VCaP (cell line): ENCODE data around the gene C12orf76.
"Not testable (repeated sequence)": the region's sequence is repeated elsewhere in the genome, so short reads cannot be mapped to it uniquely, and the experiment has no call there.

Experiments used
- H3K27ac ChIP-seq: fragments of 450-650 bp; 2 replicates; pipeline ENCODE4 v1.5.1; 2017
- CTCF ChIP-seq: fragments of 450-650 bp; conservative IDR thresholded peaks from 2 replicates; pipeline ENCODE4 v1.5.1; 2017; ENCODE audit warnings: mild to moderate bottlenecking, moderate library complexity

C12orf76 gene

DNA sequence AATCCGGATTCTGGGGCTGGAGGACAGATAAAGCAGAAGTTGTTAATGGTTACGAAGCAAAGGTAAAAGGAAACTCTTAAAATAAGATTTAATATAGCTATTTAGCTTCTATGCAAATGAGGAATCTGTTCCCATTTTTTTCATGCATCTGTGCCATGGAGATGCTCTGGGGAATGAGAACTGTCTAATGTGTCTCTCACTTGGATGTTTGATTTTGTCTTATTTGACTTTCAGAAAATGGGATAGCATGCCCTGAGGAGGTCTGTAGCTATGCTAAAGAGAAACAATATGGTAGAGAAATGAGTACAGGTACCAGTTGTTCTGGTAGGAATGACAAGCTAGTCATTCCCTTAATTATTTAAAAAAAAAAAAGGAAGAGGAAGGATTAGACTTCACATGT, 24.3 kb downstream of the C12orf76 start:
- TF ChIP-seq CTCF = no peak
- H3K27ac ChIP-seq = peak overlapping the region; percentile 68; the same call in 1 of the 2 replicates

- no peak for TF ChIP-seq CTCF
- peak overlapping the region; percentile 68 for H3K27ac ChIP-seq
These were observed 25.0 kb downstream of the C12orf76 start for GRCh38 chr12:110023059-110023980.

DNA sequence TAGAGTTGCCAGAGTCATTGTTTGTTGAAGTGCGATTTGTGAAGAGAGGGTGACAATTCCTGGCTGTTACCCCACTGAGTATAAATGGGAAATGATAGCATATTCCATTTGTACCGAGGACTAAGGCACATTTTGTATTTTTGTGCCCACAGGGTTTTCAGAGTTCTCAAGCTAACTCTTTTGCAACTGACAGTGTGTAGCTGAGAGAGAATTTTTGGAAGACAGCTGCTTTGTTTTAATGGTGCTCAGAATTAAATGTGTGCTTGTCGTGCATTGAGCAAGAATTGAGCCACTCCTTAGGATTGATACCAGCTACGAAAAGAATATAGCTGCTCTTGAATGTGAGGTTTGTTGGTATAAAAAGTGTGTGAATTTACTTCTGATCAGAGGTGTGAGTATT, 27.4 kb downstream of the C12orf76 start:
- peak overlapping the region; percentile 68; the same call in 1 of the 2 replicates for H3K27ac ChIP-seq
- TF ChIP-seq CTCF = no peak

DNA sequence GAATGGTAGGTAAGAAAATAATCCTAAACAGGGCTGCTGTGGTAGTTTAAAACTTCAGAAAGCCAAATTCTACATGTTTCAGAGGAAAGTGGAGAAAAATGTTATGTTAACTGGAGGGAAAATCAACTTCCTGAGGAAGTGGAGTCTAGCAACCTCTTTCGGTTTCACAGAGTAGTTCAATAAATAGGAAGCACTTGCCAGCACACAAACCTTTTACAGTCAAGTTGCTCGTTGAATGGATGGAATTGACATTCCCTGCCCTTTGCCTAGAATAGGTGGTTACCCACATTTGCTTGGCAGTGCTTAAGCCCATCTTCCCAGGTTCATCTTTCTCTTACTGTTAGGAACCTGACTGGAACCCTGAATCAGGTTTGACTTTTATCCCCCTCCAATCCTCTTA, 33.2 kb downstream of the C12orf76 start:
- H3K27ac ChIP-seq = no peak overlapping the region
- no peak for TF ChIP-seq CTCF

- no peak for TF ChIP-seq CTCF
- no peak overlapping the region for H3K27ac ChIP-seq
These were observed 35.7 kb downstream of the C12orf76 start for GRCh38 chr12:110012659-110013058.

DNA sequence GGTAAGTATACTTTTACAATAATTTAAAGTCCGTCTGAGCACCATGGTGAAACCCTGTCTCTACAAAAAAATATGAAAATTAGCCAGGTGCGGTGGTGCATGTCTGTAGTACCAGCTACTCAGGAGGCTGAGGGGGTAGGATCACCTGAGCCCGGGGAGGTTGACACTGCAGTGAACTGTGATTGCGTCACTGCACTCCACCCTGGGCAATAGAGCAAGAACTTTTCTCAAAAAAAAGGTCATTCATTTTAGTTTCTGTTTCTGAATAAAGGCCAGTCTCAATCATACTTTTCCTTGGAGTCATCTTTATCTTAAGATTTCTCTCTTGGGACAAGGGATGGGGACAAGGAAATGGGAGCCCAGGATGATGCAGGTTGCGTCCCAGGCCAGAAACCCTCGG, 36.2 kb downstream of the C12orf76 start:
- H3K27ac ChIP-seq = no peak overlapping the region
- TF ChIP-seq CTCF = no peak

- no peak overlapping the region for H3K27ac ChIP-seq
These were observed 37.2 kb downstream of the C12orf76 start for GRCh38 chr12:110010853-110011723.

GRCh38 chr12:110008681-110009398, 39.5 kb downstream of the C12orf76 start:
- not testable (repeated sequence) for H3K27ac ChIP-seq

More at GRCh38 chr12:110010853-110011723, 37.2 kb downstream of the C12orf76 start:
- TF ChIP-seq CTCF = no peak
